Activated T-cell treated with anti-CD3 and anti-CD28 coated beads, Interleukin-2, amount 50 U/mL, for 4 hours (primary cell): ENCODE data around the gene PPP1R14B. TPM values are rescaled to one million over a fixed set of nuclear protein-coding genes. Genes with fewer than 3 reads are reported as not detected.

Experiments
- ATAC-seq, 2 donors: fragments of 200-7000 bp; cut with Tn5 transposase; one replicate each; pipeline ENCODE4 v1.10.0; 2021
- DNase-seq: peaks from one replicate; pipeline ENCODE4 v3.0.0-alpha.2; 2020
- H3K27me3 Mint-ChIP-seq: one replicate; pipeline ENCODE4 v1.8.0; 2021; ENCODE audit warnings: low read depth, mixed read lengths
- H3K36me3 Mint-ChIP-seq: one replicate; pipeline ENCODE4 v1.8.0; 2022; ENCODE audit warnings: mixed read lengths; ENCODE audit not compliant: insufficient read depth
- H3K4me1 Mint-ChIP-seq: one replicate; pipeline ENCODE4 v1.8.0; 2021; ENCODE audit warnings: low read depth, mixed read lengths
- H3K4me3 Mint-ChIP-seq: one replicate; pipeline ENCODE4 v1.8.0; 2021; ENCODE audit warnings: mild to moderate bottlenecking, moderate library complexity, mixed read lengths
- H3K9me3 Mint-ChIP-seq: one replicate; pipeline ENCODE4 v1.8.0; 2021; ENCODE audit warnings: mixed read lengths
- total RNA-seq, 3 donors: library from RNA; stranded (reverse); gene quantifications; one replicate each; pipeline ENCODE4 v1.2.1, GENCODE V29; 2021

PPP1R14B gene
- total RNA-seq, 3 donors from 2014 or later, result 417 to 505 (median 438) TPM

DNA sequence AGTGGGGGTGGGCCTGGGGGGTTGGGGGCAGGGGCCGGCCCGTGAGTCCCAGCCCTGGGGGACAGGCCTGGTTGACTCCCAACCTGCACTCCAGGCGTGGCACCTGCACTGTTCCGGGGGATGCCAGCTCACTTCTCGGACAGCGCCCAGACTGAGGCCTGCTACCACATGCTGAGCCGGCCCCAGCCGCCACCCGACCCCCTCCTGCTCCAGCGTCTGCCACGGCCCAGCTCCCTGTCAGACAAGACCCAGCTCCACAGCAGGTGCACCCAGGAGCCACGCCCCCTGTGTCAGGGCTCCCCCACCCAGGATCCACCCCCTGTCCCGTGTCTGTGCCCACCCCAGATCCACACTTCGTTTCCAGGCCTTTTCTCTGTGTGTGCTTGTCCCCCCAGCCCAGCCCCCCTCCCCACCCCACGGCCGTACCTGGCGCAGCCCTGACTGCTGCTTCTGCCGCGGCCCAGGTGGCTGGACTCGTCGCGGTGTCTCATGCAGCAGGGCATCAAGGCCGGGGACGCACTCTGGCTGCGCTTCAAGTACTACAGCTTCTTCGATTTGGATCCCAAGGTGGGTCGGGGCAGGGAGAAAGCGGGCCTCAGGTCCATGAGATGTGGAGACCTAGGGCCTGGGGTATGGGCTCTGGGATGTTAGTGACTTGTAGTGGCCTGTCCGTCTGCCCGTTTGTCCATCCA lies 35.4 kb downstream of the PPP1R14B start:
- H3K4me1 Mint-ChIP-seq, result peaks cover 28% of the 10 kb centered on the region
- ATAC-seq, result no peak
- H3K9me3 Mint-ChIP-seq, result no peaks in the 10 kb centered on the region
- no peak overlapping the region for H3K4me3 Mint-ChIP-seq
- peaks cover 33% of the 10 kb centered on the region for H3K36me3 Mint-ChIP-seq
- DNase-seq, result no peak
- H3K27me3 Mint-ChIP-seq, result no peaks in the 10 kb centered on the region

DNA sequence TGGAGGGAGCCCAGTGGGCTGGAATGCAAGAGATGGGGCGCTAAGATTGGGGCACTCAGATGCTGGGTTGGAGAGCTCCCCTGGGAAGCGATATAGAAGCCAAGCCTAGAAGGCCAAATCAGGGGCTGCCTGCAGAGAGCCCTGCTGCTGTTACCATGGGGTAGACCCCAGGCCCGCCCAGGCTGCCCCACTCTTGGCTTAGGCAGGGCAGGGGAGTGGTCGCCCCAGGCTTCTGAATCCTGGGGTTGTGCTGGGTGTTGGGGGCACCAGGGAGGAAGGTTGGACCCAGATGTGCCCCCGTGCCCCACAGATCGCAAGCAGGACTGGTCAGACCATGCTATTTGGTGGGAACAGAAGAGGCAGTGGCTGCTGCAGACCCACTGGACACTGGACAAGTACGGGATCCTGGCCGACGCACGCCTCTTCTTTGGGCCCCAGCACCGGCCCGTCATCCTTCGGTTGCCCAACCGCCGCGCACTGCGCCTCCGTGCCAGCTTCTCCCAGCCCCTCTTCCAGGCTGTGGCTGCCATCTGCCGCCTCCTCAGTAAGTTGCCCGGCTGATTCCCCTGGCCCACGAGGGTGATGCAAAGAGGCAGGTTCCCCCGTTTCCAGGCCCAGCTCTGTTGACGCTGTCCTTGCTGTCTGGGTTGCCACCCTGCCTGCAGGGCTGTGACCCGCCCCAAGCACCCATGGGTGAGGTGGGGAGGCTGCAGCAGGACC lies 36.3 kb downstream of the PPP1R14B start:
- no peaks in the 10 kb centered on the region for H3K27me3 Mint-ChIP-seq
- H3K4me3 Mint-ChIP-seq, result no peak overlapping the region
- DNase-seq, result no peak
- H3K36me3 Mint-ChIP-seq, result peaks cover 33% of the 10 kb centered on the region
- no peak for ATAC-seq
- peaks cover 36% of the 10 kb centered on the region for H3K4me1 Mint-ChIP-seq
- no peaks in the 10 kb centered on the region for H3K9me3 Mint-ChIP-seq

DNA sequence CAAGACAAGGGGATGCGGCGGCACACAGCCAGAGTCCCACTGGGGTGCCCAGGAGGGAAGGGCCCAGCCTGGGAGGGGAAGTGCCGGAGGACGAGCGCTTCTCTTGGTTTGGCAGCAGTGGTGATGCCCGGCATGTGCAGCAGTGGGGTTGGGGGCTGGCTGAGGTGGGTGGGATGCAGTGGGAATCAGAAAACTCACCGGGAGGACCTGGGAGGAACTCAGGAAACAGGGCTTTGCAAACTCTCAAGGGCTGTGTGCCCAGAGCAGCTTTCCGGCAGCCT lies 37.2 kb downstream of the PPP1R14B start:
- Mint-ChIP-seq H3K27me3 (no peaks in the 10 kb centered on the region), H3K4me3 (no peak overlapping the region), H3K36me3 (peaks cover 31% of the 10 kb centered on the region), H3K9me3 (no peaks in the 10 kb centered on the region), H3K4me1 (peaks cover 36% of the 10 kb centered on the region)
- ATAC-seq (no peak), DNase-seq (no peak)

DNA sequence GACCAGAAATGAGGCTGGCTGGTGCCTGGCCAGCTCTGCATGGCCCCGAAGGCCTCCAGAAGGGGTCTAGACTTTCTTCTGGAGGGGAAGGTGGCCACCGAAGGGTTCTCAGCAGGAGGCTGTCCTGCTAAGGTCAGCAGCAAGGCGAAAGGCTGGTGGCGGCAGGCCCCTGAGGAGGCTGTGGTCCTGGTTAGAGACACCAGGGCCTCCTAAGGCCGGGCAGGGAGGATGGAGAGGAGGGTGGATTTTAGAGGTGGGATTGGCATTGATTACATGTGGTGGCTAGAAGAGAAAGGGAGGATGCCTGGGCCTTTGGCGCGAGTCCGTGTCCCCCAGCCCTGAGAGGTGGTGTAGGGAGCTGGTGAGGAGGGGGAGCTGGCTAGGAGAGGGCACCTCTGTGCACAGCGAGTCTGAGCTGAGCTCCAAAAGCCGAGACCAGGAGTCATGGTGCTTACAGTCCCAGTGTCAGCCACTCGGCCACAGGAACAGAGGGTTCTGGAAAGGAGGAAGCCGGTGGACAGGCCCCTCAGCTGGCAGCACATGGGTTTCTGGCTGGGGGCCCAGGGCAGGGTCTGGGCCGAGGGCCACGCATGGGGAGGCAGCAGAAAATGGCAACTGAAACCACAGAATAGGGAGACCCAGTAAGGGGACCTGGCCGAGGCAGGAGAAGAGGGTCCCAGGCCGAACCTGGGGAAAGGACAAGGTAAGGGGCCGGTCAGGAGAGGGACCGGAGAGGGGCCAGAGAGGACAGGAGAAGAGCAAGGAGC lies 37.8 kb downstream of the PPP1R14B start:
- Mint-ChIP-seq H3K4me3 (peak overlapping the region; percentile 96), H3K36me3 (peaks cover 36% of the 10 kb centered on the region), H3K9me3 (no peaks in the 10 kb centered on the region), H3K27me3 (no peaks in the 10 kb centered on the region), H3K4me1 (peaks cover 42% of the 10 kb centered on the region)
- ATAC-seq (no peak), DNase-seq (no peak)

DNA sequence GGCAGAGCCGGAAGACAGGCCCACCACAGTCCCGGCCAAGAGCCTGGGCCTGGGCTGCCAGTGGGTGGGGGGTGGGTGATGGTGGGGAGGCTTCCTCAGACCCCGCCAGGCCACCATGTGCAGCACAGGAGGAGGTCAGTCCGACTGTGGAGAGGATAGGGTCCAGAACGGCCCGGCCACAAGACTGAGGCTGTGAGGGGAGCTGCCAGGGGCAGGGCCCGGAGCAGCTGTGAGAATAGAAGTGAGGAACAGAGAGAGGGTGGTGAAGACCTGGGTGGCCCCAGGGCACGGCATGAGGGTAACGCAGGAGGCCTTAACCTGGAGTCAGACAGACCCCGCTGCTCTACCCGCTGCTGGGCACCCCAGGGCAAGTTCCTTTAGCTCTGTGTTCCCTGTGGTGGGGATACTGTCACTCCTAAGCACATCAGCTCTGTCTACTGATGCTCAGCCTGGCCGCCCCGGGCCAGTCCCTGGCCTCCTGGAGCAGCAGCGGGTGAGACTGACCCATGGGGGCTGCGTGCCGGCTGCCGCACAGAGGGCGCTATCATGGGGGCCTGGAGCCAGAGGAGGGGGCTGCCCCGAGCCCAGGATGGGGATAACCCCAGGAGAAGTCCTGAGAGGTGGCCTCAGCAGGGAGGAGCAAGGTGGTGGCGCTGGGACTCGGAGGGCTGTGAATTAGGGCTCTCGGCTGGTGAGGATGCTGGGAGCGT lies 38.5 kb downstream of the PPP1R14B start:
- ATAC-seq, result no peak
- no peaks in the 10 kb centered on the region for H3K9me3 Mint-ChIP-seq
- peaks cover 39% of the 10 kb centered on the region for H3K36me3 Mint-ChIP-seq
- no peak for DNase-seq
- peaks cover 44% of the 10 kb centered on the region for H3K4me1 Mint-ChIP-seq
- peak overlapping the region; percentile 96 for H3K4me3 Mint-ChIP-seq
- H3K27me3 Mint-ChIP-seq, result no peaks in the 10 kb centered on the region

DNA sequence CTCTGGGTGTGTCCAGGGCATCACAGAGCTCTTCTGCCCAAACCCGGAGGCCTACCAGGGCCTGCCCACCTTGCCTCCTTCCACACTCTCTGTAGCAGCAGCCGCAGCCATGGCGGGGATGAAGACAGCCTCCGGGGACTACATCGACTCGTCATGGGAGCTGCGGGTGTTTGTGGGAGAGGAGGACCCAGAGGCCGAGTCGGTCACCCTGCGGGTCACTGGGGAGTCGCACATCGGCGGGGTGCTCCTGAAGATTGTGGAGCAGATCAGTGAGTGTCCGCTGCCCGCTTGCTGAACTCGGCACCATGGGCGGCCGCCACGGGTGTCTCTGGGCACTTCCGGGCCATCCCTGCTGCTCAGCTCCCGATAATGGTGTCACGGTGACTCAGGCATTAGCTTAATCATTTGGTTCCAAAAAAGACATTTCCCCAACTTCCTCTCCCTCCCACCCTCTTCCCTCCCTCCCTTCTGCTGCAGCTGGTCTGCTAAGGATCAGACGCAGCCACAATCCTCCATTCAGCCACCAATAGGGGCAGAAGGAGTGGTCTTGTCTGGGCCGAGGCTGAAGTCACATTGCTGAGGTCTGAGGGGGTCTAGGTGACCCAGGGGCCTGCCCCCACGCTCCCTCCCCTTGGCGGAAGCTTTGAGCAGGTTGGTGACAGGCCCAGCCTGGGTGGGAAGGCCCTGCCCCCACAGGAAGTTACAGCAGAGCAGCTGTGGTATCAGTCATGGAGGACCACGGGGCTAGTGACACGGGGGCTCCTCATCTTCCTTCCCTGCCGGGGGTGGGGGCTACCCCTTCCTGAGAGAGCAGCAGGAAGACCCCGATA lies 39.3 kb downstream of the PPP1R14B start:
- H3K4me3 Mint-ChIP-seq, result peak overlapping the region; percentile 96
- peak; percentile 76 for DNase-seq
- ATAC-seq, result peak; percentile 78 to 79
- peaks cover 42% of the 10 kb centered on the region for H3K4me1 Mint-ChIP-seq
- H3K27me3 Mint-ChIP-seq, result no peaks in the 10 kb centered on the region
- peaks cover 40% of the 10 kb centered on the region for H3K36me3 Mint-ChIP-seq
- no peaks in the 10 kb centered on the region for H3K9me3 Mint-ChIP-seq

DNA sequence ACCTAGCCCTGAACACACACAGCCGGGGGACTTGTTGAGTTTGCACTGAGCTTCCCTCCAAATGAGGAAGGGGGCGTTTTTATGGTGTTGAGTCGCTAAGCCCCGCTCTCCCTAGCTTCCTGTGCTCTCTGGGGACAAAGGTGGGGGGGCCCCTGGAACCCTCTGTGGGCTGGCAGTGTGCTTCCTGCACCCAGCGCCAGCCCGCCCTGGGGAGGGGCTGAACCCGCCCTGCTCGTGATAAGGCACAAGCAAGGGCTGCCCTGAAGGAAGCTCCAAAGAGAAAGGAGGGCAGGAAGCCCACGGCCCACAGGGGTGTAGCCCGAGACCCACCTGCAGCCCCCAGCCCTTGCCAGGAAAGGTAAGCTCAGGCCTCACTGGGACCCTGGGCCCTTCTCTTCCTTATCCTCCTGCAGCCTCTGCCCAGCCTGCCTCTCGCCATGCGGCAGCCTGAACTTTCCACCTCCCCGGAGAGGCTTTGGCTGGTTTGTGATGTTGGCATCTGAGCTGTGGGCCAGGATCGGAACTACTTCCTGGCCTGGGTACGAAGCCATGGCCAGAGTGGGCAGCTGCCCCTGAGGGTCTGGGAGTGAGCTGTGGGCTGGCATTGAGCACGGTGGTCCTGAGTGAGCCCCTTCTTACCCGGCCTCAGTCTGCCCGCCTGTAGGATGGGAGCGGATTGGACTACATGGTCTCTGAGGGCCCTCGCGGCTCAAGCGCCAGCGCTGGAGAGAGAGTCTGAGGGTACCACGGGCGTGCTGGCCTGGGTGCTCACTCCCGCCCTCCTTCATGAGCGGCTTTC lies 40.1 kb downstream of the PPP1R14B start, which contains the start of gene FERMT3:
TSS of gene FERMT3 (plus strand) at position 265 of the 799 bp plus-strand sequence. CDS start 644 bp downstream, outside the sequence.
- Mint-ChIP-seq H3K9me3 (no peaks in the 10 kb centered on the region), H3K27me3 (no peaks in the 10 kb centered on the region), H3K4me1 (peaks cover 40% of the 10 kb centered on the region), H3K36me3 (peaks cover 38% of the 10 kb centered on the region), H3K4me3 (peak within 1 kb of the TSS; percentile 96)
- DNase-seq, result peak; percentile 68
- ATAC-seq, result peak; percentile 41 to 58

DNA sequence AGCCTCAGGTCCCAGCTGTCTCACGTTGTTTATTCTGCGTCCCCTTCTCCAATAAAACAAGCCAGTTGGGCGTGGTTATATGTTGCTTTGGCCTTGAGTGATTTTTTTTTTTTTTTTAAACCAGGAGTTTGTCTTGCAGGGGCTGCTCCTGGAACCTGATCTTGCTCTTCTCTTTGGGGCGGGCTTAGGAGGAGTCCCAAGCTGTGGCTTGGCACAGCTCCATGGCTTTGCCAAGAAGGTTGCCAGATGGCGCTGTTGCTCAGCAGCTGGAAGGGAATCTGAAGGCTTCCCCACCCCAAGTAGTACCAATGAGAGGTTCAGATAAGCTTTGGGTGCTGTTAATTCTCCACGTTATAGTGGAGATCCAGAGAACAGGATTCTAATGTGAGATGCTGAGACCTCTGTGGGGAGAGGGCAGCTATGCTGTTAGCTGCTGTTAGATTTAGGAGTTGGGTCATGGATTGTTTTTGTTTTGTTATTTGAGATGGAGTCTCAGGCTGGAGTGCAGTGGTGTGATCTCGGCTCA lies 42.2 kb downstream of the PPP1R14B start:
- H3K4me1 Mint-ChIP-seq, result peaks cover 40% of the 10 kb centered on the region
- H3K36me3 Mint-ChIP-seq, result peaks cover 41% of the 10 kb centered on the region
- H3K27me3 Mint-ChIP-seq, result no peaks in the 10 kb centered on the region
- no peaks in the 10 kb centered on the region for H3K9me3 Mint-ChIP-seq
- DNase-seq (peak; percentile 77), ATAC-seq (peak in 1 of 2 donors; percentile 23)
- peak overlapping the region; percentile 62 for H3K4me3 Mint-ChIP-seq

DNA sequence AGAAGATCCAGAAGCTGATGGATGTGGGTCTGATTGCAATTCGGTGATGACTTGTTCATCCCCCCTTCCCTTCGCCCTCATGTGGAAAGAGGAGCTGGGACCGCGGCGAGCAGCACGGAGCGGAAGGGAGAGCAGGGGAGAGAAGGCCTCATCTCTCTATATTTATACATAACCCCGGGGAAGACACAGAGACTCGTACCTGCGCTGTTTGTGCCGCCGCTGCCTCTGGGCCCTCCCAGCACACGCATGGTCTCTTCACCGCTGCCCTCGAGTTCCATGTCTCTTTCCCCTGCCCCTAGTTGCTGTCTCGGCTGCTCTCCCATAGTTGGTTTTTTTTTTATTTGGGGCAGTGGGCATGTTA lies 42.7 kb downstream of the PPP1R14B start:
- Mint-ChIP-seq H3K27me3 (no peaks in the 10 kb centered on the region), H3K9me3 (no peaks in the 10 kb centered on the region), H3K36me3 (peaks cover 38% of the 10 kb centered on the region), H3K4me3 (no peak overlapping the region), H3K4me1 (peaks cover 37% of the 10 kb centered on the region)
- DNase-seq (no peak), ATAC-seq (no peak)

DNA sequence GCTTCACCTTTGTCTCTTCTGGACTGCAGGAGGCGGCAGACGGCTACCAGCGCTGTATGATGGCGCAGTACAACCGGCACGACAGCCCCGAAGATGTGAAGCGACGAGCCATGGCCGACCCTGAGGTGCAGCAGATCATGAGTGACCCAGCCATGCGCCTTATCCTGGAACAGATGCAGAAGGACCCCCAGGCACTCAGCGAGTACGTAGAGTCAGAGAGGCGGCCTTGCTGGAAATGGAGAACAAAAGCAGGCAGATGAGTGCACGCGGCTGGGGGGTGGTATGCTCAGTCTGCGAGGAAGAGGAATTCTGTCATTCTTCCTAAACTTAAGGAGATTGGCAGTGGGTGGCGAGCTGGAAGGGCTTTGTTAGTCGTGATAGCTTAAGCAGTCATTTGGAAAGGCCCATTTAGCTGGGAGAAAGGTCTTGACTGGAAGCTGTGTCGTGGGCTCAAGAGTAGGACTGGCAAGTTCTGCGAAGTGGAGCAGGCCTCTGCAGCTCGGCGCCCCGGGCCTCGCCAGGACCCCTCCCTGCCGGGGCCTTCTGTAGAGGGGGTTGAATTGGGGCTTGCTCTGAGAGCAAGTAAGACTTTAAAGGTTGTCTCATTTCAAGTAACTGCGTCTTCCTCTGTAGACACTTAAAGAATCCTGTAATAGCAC lies 43.2 kb downstream of the PPP1R14B start:
- H3K27me3 Mint-ChIP-seq, result no peaks in the 10 kb centered on the region
- no peaks in the 10 kb centered on the region for H3K9me3 Mint-ChIP-seq
- H3K36me3 Mint-ChIP-seq, result peaks cover 35% of the 10 kb centered on the region
- DNase-seq (no peak), ATAC-seq (no peak)
- no peak overlapping the region for H3K4me3 Mint-ChIP-seq
- peaks cover 32% of the 10 kb centered on the region for H3K4me1 Mint-ChIP-seq

DNA sequence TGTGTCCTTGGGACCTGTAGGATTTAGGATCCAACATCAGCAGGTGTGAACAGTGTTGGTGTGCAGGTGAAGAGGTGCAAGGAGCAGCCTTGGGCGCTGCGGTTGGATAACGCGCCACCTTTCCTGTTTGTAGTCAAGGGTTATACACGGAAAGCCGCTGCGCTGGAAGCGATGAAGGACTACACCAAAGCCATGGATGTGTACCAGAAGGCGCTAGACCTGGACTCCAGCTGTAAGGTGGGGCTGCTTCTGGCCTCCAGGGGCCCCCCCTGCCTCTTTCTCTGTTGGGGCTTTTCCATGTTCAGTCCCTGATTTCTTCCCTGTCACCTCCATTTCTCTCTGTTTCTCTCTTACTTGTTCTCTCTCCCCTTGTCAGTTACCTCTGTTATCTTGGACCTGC lies 43.8 kb downstream of the PPP1R14B start:
- peaks cover 35% of the 10 kb centered on the region for H3K36me3 Mint-ChIP-seq
- peaks cover 30% of the 10 kb centered on the region for H3K4me1 Mint-ChIP-seq
- no peaks in the 10 kb centered on the region for H3K27me3 Mint-ChIP-seq
- no peaks in the 10 kb centered on the region for H3K9me3 Mint-ChIP-seq
- DNase-seq (no peak), ATAC-seq (no peak)
- no peak overlapping the region for H3K4me3 Mint-ChIP-seq

DNA sequence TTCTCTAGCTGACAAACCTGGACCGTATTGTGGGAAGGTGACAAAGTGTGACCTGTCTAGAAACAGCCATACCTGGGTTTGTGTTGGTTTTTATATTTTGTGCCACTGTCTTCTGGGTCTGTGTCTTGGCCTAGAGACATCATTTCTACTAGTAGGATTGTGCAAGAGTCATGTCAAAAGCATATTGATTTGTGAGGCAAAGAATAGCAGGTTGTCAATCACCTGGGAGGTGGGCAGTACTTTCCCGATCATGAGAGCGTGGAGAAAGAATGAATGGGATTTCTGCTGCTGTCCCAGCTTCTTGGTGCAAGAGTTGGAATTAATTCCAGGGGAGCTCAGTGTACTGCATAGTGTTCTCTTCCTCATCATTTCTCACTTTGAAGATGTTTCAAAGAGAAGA lies 45.2 kb downstream of the PPP1R14B start:
- H3K4me1 Mint-ChIP-seq, result peaks cover 28% of the 10 kb centered on the region
- H3K9me3 Mint-ChIP-seq, result no peaks in the 10 kb centered on the region
- DNase-seq, result no peak
- no peak overlapping the region for H3K4me3 Mint-ChIP-seq
- H3K27me3 Mint-ChIP-seq, result no peaks in the 10 kb centered on the region
- ATAC-seq, result no peak
- H3K36me3 Mint-ChIP-seq, result peaks cover 37% of the 10 kb centered on the region
